Peyer's patch (tissue), 4 donors: ENCODE measurements around the gene VAV1. TPM values are rescaled to one million over a fixed set of nuclear protein-coding genes. Genes with fewer than 3 reads are reported as not detected.
A peak's percentile ranks its signal among the peaks of the same experiment; 100 is the strongest.

ENCODE experiments used
- DNase-seq, 3 donors: peaks; one replicate each; pipeline ENCODE4 v3.0.0-alpha.2; 2017 to 2019
- H3K27ac ChIP-seq, 4 donors: fragments of 200-600 bp; sonication (generic); one replicate each; pipeline ENCODE4 v1.5.1; 2016 to 2019
- H3K27me3 ChIP-seq, 2 donors: fragments of 200-600 bp; sonication (generic); one replicate each; pipeline ENCODE4 v1.5.1; 2019
- H3K36me3 ChIP-seq, 3 donors: fragments of 200-600 bp; sonication (generic); one replicate each; pipeline ENCODE4 v1.5.1; 2016 to 2019
- H3K4me1 ChIP-seq, 4 donors: fragments of 200-600 bp; sonication (generic); one replicate each; pipeline ENCODE4 v1.5.1; 2016 to 2019
- H3K4me3 ChIP-seq, 4 donors: fragments of 200-600 bp; sonication (generic); 1 replicate in 3 of 4; 2 replicates in 1 of 4; pipeline ENCODE4 v1.5.1; 2016 to 2019; ENCODE audit warnings: mild to moderate bottlenecking in 1 of 4
- H3K9me3 ChIP-seq, 4 donors: fragments of 200-600 bp; sonication (generic); one replicate each; pipeline ENCODE4 v1.5.1; 2016 to 2019; ENCODE audit warnings: mild to moderate bottlenecking in 1 of 4
- CTCF ChIP-seq, 6 experiments: fragments of 450-650 bp in 4 of 6; fragments of 200-600 bp in 2 of 6; sonication (generic) in 1 of 6; IDR thresholded peaks; one replicate each; pipeline ENCODE4 v1.5.1; 2017 to 2019; ENCODE audit warnings: antibody characterized with exemption in 6 of 6, mild to moderate bottlenecking in 3 of 6, moderate library complexity in 1 of 6
- POLR2A ChIP-seq, 2 donors: fragments of 450-650 bp; IDR thresholded peaks; one replicate each; pipeline ENCODE4 v1.5.1; 2017; ENCODE audit warnings: antibody characterized with exemption in 2 of 2, mild to moderate bottlenecking in 2 of 2, moderate library complexity in 2 of 2
- total RNA-seq, 4 donors: library from RNA; depleted of rRNA; stranded (reverse); fragments of >200 nt; gene quantifications; one replicate each; pipeline ENCODE4 v1.1.0, GENCODE V29; 2016

The VAV1 gene
- total RNA-seq, 4 donors from 2014 or later: 7.0 to 57.8 (median 7.7) TPM

DNA sequence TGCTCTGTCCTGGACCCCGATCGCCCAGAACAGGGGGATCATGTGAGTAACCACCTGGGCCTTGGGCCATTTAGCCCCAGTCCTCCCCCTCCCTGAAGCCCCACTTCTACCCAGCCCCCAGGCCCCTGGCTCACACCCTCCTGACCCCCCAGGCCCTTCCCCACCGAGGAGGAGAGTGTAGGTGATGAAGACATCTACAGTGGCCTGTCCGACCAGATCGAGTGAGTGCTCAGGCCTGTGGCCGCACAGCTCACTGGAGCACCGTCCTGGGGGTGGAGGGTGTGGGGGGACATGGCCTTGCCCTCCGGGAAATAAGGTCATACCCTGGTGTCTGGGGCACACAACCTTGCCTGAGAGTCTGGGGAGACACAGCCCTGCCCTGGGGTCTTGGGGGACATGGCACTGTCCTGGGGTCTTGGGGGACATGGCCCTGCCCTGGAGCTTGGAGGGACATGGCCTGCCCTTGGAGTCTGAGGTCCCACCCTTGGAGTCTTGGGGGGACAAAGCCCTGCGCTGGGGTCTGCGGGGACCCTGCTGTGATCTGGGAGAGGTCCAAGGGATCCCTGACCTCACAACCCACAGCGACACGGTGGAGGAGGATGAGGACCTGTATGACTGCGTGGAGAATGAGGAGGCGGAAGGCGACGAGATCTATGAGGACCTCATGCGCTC lies 49.3 kb downstream of the VAV1 start:
- no peaks in the 10 kb centered on the region for H3K9me3 ChIP-seq
- DNase-seq: peak in 1 of 3 donors; percentile 39
- H3K36me3 ChIP-seq: peaks cover 0 to 8% (median 0%) of the 10 kb centered on the region in 3 donors
- no peaks in the 10 kb centered on the region for H3K27me3 ChIP-seq
- TF ChIP-seq CTCF (IDR thresholded peaks at IDR 0.05): no peak
- no peak for TF ChIP-seq POLR2A (IDR thresholded peaks at IDR 0.05)
- H3K27ac ChIP-seq: no peak overlapping the region
- no peaks in the 10 kb centered on the region for H3K4me1 ChIP-seq
- no peak overlapping the region for H3K4me3 ChIP-seq

DNA sequence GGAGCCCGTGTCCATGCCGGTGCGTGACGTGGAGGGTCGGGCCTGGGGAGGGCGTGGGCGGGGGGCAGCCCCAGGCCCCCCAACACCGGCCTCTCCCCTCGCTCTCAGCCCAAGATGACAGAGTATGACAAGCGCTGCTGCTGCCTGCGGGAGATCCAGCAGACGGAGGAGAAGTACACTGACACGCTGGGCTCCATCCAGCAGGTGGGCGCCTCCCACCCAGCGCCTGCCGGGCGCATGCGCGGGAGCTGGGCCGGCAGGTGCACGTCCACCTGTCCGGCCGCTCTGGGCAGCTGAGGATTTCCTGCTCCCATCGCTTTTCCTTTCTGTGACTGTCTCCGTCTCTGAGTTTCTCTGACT lies 49.8 kb downstream of the VAV1 start:
- peaks cover 0 to 8% (median 0%) of the 10 kb centered on the region in 3 donors for H3K36me3 ChIP-seq
- TF ChIP-seq CTCF (IDR thresholded peaks at IDR 0.05) (no peak), POLR2A (IDR thresholded peaks at IDR 0.05) (no peak)
- H3K9me3 ChIP-seq: no peaks in the 10 kb centered on the region
- no peak for DNase-seq
- no peaks in the 10 kb centered on the region for H3K27me3 ChIP-seq
- H3K27ac ChIP-seq: no peak overlapping the region
- no peaks in the 10 kb centered on the region for H3K4me1 ChIP-seq
- no peak overlapping the region for H3K4me3 ChIP-seq

DNA sequence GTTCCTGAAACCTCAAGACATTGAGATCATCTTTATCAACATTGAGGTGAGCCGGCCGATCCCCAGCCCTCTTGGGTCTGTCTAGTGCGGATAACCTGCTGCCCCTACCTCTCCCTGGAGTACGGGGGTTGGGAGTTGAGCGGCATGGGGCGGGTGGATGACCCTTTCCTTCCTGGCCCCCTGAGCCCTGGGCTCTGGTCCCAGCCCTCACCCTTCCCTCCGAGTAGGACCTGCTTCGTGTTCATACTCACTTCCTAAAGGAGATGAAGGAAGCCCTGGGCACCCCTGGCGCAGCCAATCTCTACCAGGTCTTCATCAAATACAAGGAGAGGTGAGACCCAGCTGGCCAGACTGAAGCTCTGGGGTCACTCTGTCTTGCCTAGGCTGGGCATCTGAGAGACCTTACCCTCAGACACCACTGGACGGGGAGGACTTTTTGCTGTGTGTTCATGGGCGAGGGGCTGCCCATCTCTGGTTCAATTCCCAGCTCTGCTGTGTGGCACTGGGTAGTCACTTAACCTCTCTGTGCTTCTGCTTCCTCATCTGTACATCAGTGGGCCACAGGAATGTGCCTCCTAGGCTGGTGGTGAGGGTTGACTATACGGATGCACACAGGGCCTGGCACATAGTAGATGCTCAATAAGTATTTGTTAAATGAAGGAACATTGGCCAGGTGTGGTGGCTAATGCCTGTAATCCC lies 52.7 kb downstream of the VAV1 start:
- TF ChIP-seq CTCF (IDR thresholded peaks at IDR 0.05) (no peak), POLR2A (IDR thresholded peaks at IDR 0.05) (no peak)
- peak in 1 of 3 donors; percentile 31 for DNase-seq
- peaks cover 0 to 8% (median 0%) of the 10 kb centered on the region in 3 donors for H3K36me3 ChIP-seq

GRCh38 chr19:6826281-6826920 lies 53.9 kb downstream of the VAV1 start:
- Histone ChIP-seq H3K36me3 (peaks cover 0 to 8% (median 0%) of the 10 kb centered on the region in 3 donors), H3K27me3 (no peaks in the 10 kb centered on the region), H3K4me1 (no peaks in the 10 kb centered on the region), H3K4me3 (no peak overlapping the region), H3K9me3 (no peaks in the 10 kb centered on the region), H3K27ac (no peak overlapping the region)
- TF ChIP-seq CTCF (IDR thresholded peaks at IDR 0.05) (no peak), POLR2A (IDR thresholded peaks at IDR 0.05) (no peak)
- DNase-seq: peak in 1 of 3 donors; percentile 33

More for the DNA sequence above, 52.7 kb downstream of the VAV1 start:
- H3K4me1 ChIP-seq: no peaks in the 10 kb centered on the region
- no peak overlapping the region for H3K4me3 ChIP-seq
- no peaks in the 10 kb centered on the region for H3K27me3 ChIP-seq
- no peaks in the 10 kb centered on the region for H3K9me3 ChIP-seq
- H3K27ac ChIP-seq: no peak overlapping the region

DNA sequence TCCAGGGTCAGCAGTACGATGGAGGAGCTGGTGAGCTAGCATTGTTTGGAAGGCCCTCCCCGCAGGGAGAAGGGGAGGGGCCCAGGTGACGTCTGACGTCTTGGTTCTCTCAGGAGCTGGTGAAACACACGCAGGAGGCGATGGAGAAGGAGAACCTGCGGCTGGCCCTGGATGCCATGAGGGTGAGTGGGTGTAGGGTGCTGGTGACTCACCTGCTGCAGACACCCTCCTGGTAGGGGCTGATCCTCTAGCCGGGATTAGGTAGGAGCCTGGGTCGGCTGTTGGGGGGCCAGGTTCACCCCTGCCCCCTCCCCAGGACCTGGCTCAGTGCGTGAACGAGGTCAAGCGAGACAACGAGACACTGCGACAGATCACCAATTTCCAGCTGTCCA lies 55.8 kb downstream of the VAV1 start:
- no peak overlapping the region for H3K27ac ChIP-seq
- no peak overlapping the region for H3K4me3 ChIP-seq
- no peaks in the 10 kb centered on the region for H3K4me1 ChIP-seq
- no peaks in the 10 kb centered on the region for H3K36me3 ChIP-seq
- no peak for TF ChIP-seq CTCF (IDR thresholded peaks at IDR 0.05)
- TF ChIP-seq POLR2A (IDR thresholded peaks at IDR 0.05): no peak
- DNase-seq: peak in 1 of 3 donors; percentile 43
- H3K9me3 ChIP-seq: no peaks in the 10 kb centered on the region
- H3K27me3 ChIP-seq: no peaks in the 10 kb centered on the region
